GM18907 (cell line): Measurements from ENCODE around the gene PLCB2.

ENCODE experiments used
- ATAC-seq: cut with Tn5 transposase; IDR thresholded peaks from one replicate; pipeline ENCODE4 v1.9.1; 2021; ENCODE audit warnings: mild to moderate bottlenecking, moderate library complexity; ENCODE audit not compliant: unreplicated experiment

The PLCB2 gene

DNA sequence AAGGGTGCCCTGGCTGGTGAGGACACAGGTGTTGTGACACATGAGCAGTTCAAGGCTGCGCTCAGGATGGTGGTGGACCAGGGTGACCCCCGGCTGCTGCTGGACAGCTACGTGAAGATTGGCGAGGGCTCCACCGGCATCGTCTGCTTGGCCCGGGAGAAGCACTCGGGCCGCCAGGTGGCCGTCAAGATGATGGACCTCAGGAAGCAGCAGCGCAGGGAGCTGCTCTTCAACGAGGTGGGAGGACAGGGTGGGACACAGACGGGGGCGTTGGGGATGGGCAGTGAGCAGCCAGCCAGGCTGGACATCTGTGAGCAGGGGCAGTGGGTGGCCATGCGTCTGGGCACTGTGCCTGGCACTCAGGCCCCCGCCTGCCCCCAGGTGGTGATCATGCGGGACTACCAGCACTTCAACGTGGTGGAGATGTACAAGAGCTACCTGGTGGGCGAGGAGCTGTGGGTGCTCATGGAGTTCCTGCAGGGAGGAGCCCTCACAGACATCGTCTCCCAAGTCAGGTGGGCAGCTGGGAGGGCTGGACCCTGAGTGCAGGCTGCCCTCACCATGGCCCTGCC lies 35.2 kb downstream of the PLCB2 start:
- no peak for ATAC-seq

DNA sequence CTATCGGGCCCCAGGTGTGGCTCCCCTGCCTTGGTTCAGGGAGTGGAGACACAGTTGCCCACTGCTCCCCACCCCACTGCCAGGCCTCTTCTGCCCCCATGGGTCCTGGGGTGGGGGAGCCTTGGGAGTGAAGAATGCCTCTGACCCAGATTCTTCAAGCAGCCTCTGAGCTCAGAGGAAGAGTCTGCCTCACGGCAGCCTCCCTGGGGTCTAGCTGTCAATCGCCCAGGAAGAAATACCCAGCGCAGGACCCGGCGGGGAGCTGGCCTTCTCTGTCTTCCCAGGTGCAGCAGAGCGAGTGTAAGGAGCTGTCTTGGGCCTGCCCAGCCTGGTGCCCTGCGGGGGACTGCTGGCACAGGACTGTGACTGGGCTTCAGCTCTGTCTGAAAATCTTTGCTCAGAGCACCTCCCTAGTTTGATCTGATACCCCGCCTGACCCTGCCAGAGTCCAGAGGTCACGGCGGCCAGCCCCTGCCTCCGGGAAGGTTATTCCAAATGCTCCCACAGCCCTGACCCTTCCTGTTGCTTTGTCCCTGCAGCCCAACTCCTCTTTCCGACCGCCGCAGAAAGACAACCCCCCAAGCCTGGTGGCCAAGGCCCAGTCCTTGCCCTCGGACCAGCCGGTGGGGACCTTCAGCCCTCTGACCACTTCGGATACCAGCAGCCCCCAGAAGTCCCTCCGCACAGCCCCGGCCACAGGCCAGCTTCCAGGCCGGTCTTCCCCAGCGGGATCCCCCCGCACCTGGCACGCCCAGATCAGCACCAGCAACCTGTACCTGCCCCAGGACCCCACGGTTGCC lies 35.9 kb downstream of the PLCB2 start:
- ATAC-seq, result no peak

DNA sequence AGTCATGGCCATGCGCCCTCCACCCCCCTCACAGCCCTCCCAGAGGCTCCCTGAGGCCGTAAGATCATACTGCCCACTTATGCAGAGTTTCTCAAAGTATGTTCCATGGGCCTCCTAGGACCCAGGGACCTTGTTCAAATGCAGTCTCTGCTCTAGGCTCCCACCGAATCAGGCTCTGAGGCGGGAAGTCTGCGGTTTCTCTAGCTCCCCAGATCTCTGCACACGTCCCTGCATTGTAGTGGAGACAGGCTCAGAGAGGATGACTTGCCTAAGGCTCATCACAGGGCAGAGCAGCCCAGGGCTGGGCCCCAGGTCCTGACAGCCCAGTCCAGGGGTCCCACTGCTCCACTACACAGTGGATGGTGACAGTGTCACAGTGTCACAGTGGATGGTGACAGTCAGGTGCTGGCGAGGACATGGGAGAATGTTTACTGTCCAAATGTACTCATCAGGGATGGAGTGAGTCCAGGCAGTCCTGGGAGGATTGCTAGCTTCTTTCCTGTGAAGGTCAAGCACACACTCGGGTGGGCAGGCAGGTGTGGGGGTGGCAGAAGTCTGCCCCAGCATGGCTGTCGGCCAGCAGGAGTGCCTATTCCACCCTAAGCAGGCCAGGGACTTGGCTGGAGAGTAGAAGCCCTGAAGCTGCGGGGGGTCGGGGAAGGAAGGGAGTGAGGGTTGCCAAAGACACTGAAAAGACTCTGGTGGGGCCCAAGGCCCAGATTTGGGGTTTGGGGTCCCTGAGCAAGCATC lies 37.3 kb downstream of the PLCB2 start:
- no peak for ATAC-seq

DNA sequence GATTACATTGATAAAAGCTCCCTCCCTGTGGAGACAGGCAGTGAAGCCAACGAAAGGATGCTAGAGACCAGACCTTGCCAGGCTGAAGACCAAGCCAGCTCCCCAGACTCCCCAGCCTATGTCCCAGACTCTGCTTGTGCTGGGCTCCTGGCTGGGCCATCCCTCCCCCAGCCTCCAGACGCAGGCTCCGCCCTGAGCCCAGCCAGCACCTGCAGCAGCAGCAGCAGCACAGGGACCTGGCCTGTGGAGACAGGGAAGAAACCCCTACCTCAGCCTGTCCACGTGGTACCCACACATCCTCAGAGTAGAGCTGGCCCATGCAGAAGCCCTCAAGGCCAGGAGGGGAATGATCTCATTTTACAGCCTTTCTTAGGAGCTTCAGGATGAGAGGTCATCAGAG lies 38.1 kb downstream of the PLCB2 start:
- no peak for ATAC-seq

DNA sequence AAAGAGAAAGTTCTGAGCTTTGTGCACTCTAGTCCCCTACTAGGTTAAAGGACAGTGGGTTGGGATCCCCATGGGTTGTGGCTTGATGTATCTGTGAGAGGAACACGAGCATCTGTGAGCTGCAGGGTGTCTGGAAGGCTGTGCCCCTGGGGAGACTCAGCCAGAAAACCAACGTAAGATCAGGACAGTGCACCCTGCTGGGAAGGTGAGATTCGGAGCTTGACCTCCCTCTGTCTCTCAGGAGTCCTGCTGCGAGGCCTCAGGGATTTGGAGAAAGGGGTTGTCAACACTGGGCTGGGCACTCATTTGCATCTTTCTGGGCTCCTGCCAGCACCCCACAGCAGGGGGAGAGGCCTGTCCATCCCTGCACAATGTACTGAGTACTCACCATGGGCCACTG lies 40.1 kb downstream of the PLCB2 start:
- no peak for ATAC-seq

DNA sequence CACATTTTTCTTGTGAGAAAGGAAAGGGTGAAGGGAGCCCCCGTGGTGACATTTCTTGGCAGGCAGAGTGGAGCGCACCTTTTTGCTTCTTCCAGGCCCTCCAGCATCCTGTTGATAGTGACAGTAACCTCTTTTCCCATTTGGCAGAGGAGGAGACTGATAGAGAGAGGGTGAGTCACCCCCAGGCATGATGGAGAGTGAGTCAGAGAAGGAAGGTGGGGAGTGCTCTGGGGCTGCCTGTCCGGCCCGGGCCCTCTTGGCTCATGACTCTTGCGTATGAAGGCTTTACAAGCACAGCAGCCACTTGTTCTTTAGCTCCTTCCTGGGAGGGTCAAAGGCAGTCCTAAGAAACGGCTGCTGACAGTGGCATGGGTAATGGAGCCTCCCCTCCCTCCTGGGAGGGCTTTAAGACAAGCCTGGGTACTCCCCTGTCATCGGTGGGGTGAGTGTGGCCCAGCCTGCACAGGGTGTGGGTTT lies 40.9 kb downstream of the PLCB2 start:
- ATAC-seq, result no peak

DNA sequence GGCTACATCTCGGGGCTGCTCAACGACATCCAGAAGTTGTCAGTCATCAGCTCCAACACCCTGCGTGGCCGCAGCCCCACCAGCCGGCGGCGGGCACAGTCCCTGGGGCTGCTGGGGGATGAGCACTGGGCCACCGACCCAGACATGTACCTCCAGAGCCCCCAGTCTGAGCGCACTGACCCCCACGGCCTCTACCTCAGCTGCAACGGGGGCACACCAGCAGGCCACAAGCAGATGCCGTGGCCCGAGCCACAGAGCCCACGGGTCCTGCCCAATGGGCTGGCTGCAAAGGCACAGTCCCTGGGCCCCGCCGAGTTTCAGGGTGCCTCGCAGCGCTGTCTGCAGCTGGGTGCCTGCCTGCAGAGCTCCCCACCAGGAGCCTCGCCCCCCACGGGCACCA lies 41.9 kb downstream of the PLCB2 start:
- ATAC-seq, result no peak

DNA sequence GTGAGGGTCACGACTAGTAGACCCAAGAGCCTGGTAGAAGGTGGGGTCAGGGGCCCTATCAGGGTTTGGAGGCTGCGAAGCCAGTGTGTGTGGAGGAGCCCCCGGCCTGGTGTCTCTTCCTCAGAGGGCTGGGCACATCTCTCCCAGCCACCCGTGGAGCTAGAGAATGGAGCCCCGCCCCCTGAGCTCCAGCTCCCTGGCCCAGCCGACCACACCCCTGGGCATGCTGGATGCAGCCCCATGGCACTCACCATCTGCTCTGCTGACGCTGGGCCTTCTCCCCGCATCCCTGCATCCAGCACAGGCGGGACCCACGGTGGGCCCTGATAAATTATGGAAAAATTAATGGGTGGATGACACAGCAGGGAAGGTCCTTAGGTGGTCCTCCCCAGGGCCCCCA lies 42.4 kb downstream of the PLCB2 start:
- no peak for ATAC-seq

DNA sequence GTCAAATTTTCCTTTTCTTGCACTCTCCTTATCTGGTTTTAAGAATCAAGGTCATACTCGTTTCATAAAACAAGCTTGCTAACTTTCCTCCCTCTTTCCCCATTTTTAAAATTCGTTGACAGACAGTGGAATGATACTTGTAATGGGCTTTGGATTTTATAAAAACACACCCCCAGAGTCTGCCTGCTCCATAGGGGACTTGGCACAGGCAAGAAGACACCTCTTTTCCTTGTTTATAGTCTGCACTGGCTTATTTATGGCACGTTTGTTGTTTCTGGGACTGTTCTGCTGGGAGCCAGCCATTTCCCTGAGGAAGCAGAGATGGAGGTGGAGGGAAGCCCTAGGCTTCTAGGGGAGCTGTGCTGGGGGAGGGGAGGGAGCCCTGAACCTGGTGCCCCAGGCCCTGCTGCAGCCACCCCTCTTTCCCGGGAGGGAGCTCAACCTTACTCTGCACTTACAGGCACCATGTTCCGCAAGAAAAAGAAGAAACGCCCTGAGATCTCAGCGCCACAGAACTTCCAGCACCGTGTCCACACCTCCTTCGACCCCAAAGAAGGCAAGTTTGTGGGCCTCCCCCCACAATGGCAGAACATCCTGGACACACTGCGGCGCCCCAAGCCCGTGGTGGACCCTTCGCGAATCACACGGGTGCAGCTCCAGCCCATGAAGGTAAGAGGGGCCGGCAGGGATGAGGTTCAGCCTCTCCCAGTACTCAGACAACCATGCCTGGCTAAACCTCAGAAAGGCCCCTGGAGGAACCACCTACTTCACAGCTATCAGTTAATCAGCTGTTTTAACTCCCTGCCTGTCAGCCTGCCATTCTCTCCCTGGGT lies 43.2 kb downstream of the PLCB2 start:
- ATAC-seq, result no peak

DNA sequence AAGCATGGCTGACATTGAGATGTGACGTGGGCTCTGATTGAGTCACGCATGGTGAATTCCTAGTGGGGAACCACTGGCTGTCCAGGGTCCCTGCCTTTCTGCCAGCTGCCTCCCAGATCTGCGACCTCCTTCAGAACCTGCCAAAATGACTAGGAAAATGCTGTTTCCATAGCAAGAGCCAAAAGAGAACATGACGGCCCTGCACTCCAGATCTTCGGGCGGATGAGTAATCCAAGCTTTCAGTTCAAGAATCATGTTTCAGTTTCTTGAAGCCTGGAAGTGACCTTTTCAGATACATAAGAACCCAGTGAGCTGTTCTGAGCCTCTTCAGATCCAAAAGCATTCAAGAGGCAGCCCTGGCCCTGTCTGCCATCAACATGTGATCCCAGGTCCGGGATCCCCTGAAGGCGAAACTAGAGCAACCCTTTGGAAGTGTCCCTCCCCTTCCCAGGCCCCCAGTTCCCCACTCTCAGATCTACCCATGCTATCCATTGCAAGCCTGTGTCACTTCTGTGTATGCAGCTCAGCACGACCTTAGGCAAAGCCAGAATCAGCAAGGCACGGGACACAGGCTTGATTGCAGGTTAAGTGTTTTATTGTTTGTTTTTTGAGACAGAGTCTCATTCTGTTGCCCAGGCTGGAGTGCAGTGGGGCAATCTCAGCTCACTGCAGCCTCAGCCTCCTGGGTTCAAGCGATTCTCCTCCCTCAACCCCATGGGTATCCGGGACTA lies 44.5 kb downstream of the PLCB2 start:
- no peak for ATAC-seq

DNA sequence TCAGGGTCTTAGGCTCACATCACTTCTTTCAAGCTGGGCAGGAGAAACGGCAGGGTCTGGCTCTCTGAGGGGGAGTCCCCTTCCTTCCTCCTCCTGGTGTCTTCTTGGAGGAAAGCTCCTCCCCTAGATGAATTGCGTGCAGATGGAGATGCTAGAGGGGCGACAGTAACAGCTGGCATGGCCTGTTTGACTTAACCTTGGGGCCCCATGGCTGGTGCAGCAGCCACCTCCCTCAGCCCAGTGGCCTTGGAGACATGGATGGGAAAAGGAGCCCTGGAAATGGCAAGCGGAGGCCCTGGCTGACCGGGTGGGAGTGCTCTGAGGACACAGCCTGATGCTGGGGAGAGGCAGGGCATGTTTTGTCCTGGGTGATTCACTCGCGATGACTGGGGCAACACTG lies 48.7 kb downstream of the PLCB2 start:
- no peak for ATAC-seq

DNA sequence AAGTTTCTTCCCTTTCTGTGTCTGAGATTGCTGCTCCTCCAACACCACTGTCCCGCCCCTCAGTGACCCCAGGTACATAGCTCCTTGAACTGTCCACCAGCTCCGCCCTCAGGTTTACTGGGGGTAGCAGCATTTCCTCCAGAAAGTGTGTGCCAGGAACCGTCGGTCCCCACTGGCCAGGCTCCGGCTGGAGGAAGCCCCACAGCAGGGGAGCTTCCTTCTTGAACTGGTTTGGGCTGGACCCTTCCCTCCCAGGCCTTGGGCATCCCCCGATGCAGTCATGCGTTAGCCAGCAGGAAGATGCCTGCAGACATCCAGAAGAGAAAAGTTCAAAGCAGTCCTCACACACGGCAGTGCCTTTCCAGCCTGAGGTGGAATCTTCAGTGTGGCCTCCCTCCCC lies 49.2 kb downstream of the PLCB2 start:
- ATAC-seq, result no peak

DNA sequence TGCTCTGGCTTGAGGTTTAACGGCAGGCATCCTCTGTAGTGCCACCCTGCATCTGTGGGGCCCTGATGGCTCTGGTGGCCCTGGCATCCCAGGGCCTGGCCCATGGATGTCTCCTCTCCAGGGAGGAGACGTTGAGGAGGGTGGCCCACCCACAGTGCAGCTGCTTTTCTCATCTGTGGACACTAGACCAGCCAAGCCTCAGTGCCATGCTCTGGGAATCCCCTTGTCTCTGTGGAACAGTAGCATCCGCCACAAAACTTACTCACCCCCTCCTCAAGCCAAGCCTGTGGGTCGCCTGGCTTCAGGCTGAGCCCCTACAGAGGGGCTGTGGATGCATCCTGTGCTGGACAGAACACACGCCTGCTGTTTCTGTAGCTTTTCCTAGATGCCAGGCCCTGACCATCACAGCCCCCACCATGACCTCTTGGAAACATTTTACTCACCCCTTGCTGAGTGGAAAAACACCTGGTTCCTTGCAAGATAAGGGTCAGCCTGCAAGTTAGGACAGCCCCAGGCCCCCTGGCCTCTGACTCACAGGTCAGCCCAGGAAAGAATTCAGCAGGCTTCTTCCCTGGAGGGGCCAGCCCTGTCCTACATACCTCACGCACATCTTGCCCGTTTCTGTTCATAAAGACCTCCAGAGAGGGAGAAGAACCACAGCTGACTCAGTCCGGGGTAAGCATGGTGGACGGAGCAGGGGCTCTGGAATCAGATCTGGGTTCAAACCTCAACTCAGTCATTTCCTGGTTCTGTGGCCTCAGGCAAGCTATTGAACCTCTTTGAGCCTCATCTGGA lies 49.9 kb downstream of the PLCB2 start:
- ATAC-seq, result no peak

DNA sequence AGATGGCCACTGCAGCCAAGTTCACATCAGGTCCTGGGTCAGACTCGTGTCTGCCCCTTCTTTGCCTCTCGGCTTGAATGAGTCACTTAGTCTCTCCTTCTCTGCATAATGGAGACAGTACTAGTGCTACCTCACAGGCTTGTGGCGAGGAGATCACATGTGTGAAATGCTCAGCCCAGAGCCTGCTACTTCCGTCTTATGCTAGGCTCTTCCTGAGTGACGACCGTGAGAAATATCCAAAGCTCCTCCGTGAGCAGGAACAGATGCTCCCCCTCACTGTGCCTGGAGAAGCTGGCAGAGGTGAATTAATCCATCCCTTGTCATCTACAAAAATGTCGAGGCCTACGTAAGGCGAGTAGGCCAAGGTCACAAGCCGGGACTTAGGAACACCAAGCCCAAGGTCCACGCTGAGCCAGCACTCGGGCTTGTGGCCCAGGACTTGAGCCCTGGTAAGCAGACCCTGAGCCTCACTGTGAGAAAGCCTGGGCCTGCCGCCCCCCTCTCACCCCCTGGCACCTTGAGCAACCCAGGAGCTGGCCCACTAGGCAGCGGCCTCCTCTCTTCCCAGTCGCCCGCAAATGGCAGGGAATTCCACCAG lies 51.0 kb downstream of the PLCB2 start:
- no peak for ATAC-seq

DNA sequence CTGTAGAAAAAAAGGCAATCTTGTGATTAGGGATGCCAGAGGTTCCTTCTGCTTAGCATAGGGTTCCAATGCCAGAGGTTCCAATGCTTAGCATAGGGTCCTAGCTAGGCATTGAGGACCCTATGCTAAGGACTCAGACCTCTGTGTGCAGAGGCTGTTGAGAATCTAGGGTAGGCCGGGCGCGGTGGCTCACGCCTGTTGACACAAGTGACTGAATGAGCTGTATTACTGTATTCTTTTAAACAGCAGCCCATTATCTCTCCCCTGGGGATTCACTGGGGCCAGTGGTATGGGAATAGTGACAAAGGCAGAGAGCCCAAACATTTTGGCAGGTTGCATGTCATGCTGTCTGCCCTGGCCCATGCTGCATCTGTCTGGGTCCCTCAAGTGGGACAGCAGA lies 52.7 kb downstream of the PLCB2 start:
- no peak for ATAC-seq

DNA sequence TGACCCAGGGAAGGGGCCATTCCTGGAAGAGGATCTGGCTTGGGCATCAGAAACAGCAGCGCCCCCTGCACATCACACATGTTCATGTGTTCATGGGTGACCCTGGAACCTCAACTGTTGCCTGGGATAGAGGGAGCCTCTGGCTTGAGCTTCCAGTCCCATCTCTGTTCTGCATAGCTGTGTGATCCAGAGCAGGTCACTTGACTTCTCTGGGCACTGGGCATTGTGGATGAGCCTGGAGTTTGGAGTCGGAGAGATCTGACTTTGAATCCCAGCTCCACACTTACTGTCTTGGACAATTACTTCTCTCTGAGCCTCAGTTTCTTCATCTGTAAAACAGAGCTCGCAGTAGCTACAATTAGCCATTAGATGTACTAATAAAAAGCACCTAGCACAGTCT lies 53.3 kb downstream of the PLCB2 start:
- no peak for ATAC-seq

DNA sequence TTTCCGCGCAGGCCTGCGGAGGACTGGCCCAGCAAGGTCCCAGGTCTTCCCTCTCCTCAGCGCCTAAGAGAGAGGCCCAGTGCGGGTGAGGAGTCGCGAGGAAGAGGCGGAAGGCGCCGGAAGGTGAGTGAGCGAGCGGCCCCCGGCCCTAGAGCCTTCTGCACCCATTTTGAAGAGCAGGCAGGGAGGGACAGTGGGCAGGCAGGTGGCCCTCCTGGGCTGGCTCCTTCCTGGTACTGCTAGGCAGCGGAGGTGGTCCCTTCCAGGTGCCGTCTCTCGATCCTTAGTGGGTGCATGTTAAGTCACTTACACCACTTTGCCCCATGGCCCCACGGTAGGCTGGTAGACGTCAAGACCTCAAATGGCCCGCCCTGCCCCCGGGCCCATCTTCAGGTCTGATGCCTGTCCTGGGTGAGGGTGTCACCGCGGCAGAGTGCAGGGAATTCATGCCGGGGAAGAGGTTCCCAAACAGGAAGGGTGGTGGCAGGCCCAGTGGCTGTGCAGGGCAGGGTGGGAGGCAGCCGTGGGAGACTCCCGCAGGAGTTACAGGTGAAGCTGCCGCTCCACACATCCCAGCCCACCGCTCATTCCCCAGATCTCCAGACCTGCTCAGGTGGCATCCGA lies 54.5 kb downstream of the PLCB2 start:
- ATAC-seq, result no peak

DNA sequence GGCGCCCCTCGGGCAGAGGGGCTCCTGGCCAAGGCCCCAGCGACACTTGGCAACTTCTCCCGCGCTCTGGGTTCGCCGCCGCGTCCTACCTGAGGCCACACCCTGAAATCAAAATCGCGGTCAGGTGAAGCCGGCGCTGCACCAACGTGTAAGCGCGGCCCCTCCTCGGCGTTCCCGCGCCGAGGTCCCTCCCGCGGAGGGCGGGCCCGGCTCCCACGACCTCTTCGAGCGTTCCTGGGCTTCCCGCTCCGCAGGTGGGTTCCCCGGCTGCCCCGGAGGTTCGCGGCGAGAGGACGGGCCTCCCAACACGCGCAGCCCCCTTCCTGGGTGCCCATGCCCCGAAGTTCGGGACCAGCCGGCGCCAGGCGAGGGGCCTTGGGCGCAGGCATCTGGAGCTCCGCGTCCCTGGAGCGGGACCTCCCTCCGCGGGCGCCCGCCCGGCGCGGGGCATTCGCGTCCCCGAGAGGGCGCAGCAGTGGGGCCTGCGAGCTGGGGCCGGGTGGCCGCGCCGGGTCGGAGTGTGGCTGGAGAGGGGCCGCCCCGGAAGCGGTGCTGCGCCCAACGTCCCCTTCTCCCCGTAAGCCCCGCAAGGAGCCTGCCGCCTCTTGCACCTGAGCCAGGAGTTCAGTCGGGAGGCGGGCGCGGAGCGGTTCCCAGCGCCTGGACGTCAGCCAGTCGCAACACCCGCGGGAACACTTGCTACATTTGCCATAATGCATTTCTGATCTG lies 55.1 kb downstream of the PLCB2 start:
- ATAC-seq, result no peak
